HepG2 (cell line): Measurements from ENCODE around the gene PADI6. TPM values are rescaled to one million over a fixed set of nuclear protein-coding genes. Genes with fewer than 3 reads are reported as not detected.
"Not testable (repeated sequence)": the region's sequence is repeated elsewhere in the genome, so short reads cannot be mapped to it uniquely, and the experiment has no call there.

Experiments
- ATAC-seq: fragments of 200-7000 bp; cut with Tn5 transposase; 3 replicates; pipeline ENCODE4 v1.9.1; 2020; ENCODE audit warnings: mild to moderate bottlenecking, moderate library complexity
- BruUV-seq: library from RNA; stranded (reverse); fragments of 400-500 nt; replicated peaks from 2 replicates; lab custom pipeline; 2021; lab: Mats Ljungman, UMichigan
- CTCF ChIA-PET: fragments of 300-600 bp; formaldehyde crosslinking; extraction: SDS; loops from one replicate; lab custom pipeline; 2021; ENCODE audit warnings: low total read pairs, inconsistent platforms, low intra/inter-chr PET ratio; lab: Yijun Ruan, JAX
- POLR2A ChIA-PET: fragments of 350-600 bp; sonication (Branson Sonifier 250); formaldehyde crosslinking; loops from one replicate; lab custom pipeline; 2020; ENCODE audit warnings: antibody characterized with exemption, inconsistent platforms; lab: Yijun Ruan, JAX
- DNase-seq: peaks from one replicate; pipeline ENCODE4 v3.0.0-alpha.2; 2015; ENCODE audit warnings: low spot score
- FAIRE-seq: peaks from 3 replicates; lab custom pipeline; 2011; peaks lifted over from hg19 to GRCh38; lab: Jason Lieb, UNC
- H2AFZ ChIP-seq: one replicate; pipeline ENCODE4 v1.6.1; 2011; ENCODE audit warnings: low read length, inconsistent platforms
- H3K27ac ChIP-seq: fragments of 300-600 bp; 3 replicates; pipeline ENCODE4 v1.8.0; 2011; ENCODE audit warnings: mixed run types, mild to moderate bottlenecking, mixed read lengths, low read length, inconsistent platforms; ENCODE audit not compliant: insufficient read depth; ENCODE audit errors: extremely low read length
- H3K27me3 ChIP-seq, 2 experiments: fragments of 200-600 bp in 1 of 2; 2 replicates in 1 of 2; 3 replicates in 1 of 2; pipeline versions ENCODE4 v1.6.0 to v1.8.0; 2011; ENCODE audit warnings: low read length in 2 of 2, mild to moderate bottlenecking in 2 of 2, moderate library complexity in 2 of 2, inconsistent platforms in 1 of 2; ENCODE audit not compliant: insufficient read depth in 2 of 2, control insufficient read depth in 1 of 2
- H3K36me3 ChIP-seq, 2 experiments: fragments of 200-600 bp in 1 of 2; replicated peaks in 1 of 2; 2 replicates in 1 of 2; 3 replicates in 1 of 2; pipeline versions ENCODE4 v1.5.1 to v1.8.0; 2011; ENCODE audit warnings: low read length in 2 of 2, inconsistent platforms in 1 of 2; ENCODE audit not compliant: insufficient read depth in 2 of 2, control insufficient read depth in 1 of 2
- H3K4me1 ChIP-seq: 2 replicates; pipeline ENCODE4 v1.5.1; 2012; ENCODE audit warnings: low read length, inconsistent platforms; ENCODE audit not compliant: insufficient read depth
- H3K4me2 ChIP-seq: 2 replicates; pipeline ENCODE4 v1.6.0; 2011; ENCODE audit warnings: low read depth, low read length, inconsistent platforms
- H3K4me3 ChIP-seq, 3 experiments: fragments of 200-600 bp in 1 of 3; sonication (generic), shearing (Covaris generic) in 1 of 3; replicated peaks in 1 of 3; 2 replicates each; pipeline ENCODE4 v1.5.1; 2011 to 2016; ENCODE audit warnings: low read length in 3 of 3, inconsistent platforms in 2 of 3, low read depth in 2 of 3, mild to moderate bottlenecking in 2 of 3, control low read depth in 1 of 3, mixed read lengths in 1 of 3; ENCODE audit not compliant: insufficient read depth in 1 of 3
- H3K79me2 ChIP-seq: one replicate; pipeline ENCODE4 v1.6.1; 2011; ENCODE audit warnings: low read length, inconsistent platforms; ENCODE audit not compliant: insufficient read depth
- H3K9ac ChIP-seq: 2 replicates; pipeline ENCODE4 v1.6.0; 2011; ENCODE audit warnings: mild to moderate bottlenecking, low read depth, low read length, inconsistent platforms; ENCODE audit not compliant: insufficient read depth
- H3K9me3 ChIP-seq: 2 replicates; pipeline ENCODE4 v1.5.1; 2012; ENCODE audit warnings: mild to moderate bottlenecking, low read length
- H4K20me1 ChIP-seq: 2 replicates; pipeline ENCODE4 v1.6.0; 2011; ENCODE audit warnings: inconsistent platforms, mild to moderate bottlenecking, low read length, moderate library complexity; ENCODE audit not compliant: insufficient read depth
- WGBS: methylation state at CpG from one replicate; pipeline ENCODE4 v1.1.6; 2017; ENCODE audit warnings: low lambda C conversion rate; 5-methylcytosine and 5-hydroxymethylcytosine counted together
- in situ Hi-C: cut with HindIII; loops from 2 replicates; pipeline ENCODE4 v1.10.0; 2017; ENCODE audit warnings: low pct_unique_long_range_greater_than_20kb; ENCODE audit not compliant: extremely low pct_ligation_motif_present
- intact Hi-C: fragments of 100-400 bp; cut with micrococcal nuclease; formaldehyde crosslinking; loops from one replicate; pipeline ENCODE4 v1.10.0; 2022; ENCODE audit not compliant: unreplicated experiment
- polyA plus RNA-seq, 8 experiments: library from polyadenylated mRNA; depleted of rRNA in 3 of 8; stranded (reverse) in 7 of 8; unstranded in 1 of 8; fragments of >200 nt; fragmentation: Illumina TruSeq in 4 of 8; extraction: Trizol in 4 of 8; gene quantifications; 2 replicates each; pipeline versions ENCODE4 v1.2.1 to v1.2.3, GENCODE V29; 2011 to 2016; ENCODE audit warnings: low read depth in 4 of 8, missing spikeins in 1 of 8, mixed read lengths in 1 of 8; ENCODE audit not compliant: insufficient read depth in 1 of 8
- total RNA-seq, 5 experiments: library from RNA; depleted of rRNA; stranded (reverse); fragments of >200 nt; fragmentation: Illumina TruSeq; extraction: Trizol; gene quantifications; 2 replicates each; pipeline ENCODE4 v1.2.3, GENCODE V29; 2016; ENCODE audit warnings: low read depth in 1 of 5

Gene PADI6
- total and polyA plus RNA-seq, 2 of the 13 experiments (the other 11 are each of a cell fraction or from before 2014, with no cell fraction given): not detected

GRCh38 chr1:17406760-17407475 is 34.9 kb downstream of the PADI6 start:
- in situ Hi-C loops, H3K79me2 ChIP-seq, DNase-seq, H2AFZ ChIP-seq, POLR2A ChIA-PET, H3K27me3 ChIP-seq, ATAC-seq, H3K27ac ChIP-seq, H3K9me3 ChIP-seq, BruUV-seq, FAIRE-seq, H3K9ac ChIP-seq, H3K4me3 ChIP-seq, intact Hi-C loops, H3K4me2 ChIP-seq, H3K4me1 ChIP-seq, H4K20me1 ChIP-seq: not testable (repeated sequence)
- H3K36me3 ChIP-seq: peaks cover 16 to 39% of the 10 kb centered on the region in 2 experiments; a peak in 4 of 5 replicates
- CTCF ChIA-PET: interaction anchor here (0.9 kb wide), 1 partner anchor 281 kb away, joined by 3 read pairs; no protein-coding TSS in a partner anchor
- 92% methylated on average over 16 of the region's 16 CpGs for WGBS

GRCh38 chr1:17407786-17408514 is 36.0 kb downstream of the PADI6 start:
- POLR2A ChIA-PET, DNase-seq, H3K27ac ChIP-seq, H3K4me1 ChIP-seq, H3K79me2 ChIP-seq, H2AFZ ChIP-seq, FAIRE-seq, H3K27me3 ChIP-seq, H3K9me3 ChIP-seq, CTCF ChIA-PET, H3K9ac ChIP-seq, H4K20me1 ChIP-seq, H3K4me2 ChIP-seq, H3K4me3 ChIP-seq, ATAC-seq, in situ Hi-C loops, BruUV-seq, intact Hi-C loops: not testable (repeated sequence)
- 98% methylated on average over 30 of the region's 30 CpGs for WGBS
- H3K36me3 ChIP-seq: peaks cover 23 to 49% of the 10 kb centered on the region in 2 experiments
